Heart right ventricle (tissue), 16 donors: Measurements from ENCODE around the gene C14orf132. TPM values are rescaled to one million over a fixed set of nuclear protein-coding genes. Genes with fewer than 3 reads are reported as not detected.

Experiments used
- ATAC-seq, 8 donors: fragments of 200-7000 bp; cut with Tn5 transposase; one replicate each; pipeline ENCODE4 v1.9.1; 2020; ENCODE audit warnings: mild to moderate bottlenecking in 8 of 8, moderate library complexity in 8 of 8, moderate number of reproducible peaks in 1 of 8
- DNase-seq, 2 donors: peaks; one replicate each; pipeline ENCODE4 v3.0.0-alpha.2; 2020
- H3K27ac ChIP-seq, 10 donors: fragments of 200-600 bp; sonication (generic) in 2 of 10; one replicate each; pipeline versions ENCODE4 v1.5.0 to v1.8.0; 2020 to 2022; ENCODE audit warnings: mild to moderate bottlenecking in 3 of 10
- H3K27me3 ChIP-seq, 7 donors: fragments of 200-600 bp; one replicate each; pipeline ENCODE4 v1.8.0; 2021 to 2022; ENCODE audit warnings: mild to moderate bottlenecking in 2 of 7
- H3K36me3 ChIP-seq, 9 donors: fragments of 200-600 bp; sonication (generic) in 1 of 9; one replicate each; pipeline versions ENCODE4 v1.5.0 to v1.8.0; 2020 to 2022; ENCODE audit warnings: mild to moderate bottlenecking in 2 of 9
- H3K4me1 ChIP-seq, 9 donors: fragments of 200-600 bp; sonication (generic) in 1 of 9; one replicate each; pipeline versions ENCODE4 v1.5.0 to v1.8.0; 2020 to 2022; ENCODE audit warnings: mild to moderate bottlenecking in 4 of 9
- H3K4me3 ChIP-seq, 10 donors: fragments of 200-600 bp; sonication (generic) in 2 of 10; one replicate each; pipeline versions ENCODE4 v1.5.0 to v1.8.0; 2020 to 2022; ENCODE audit warnings: mild to moderate bottlenecking in 7 of 10, moderate library complexity in 2 of 10
- H3K9me3 ChIP-seq, 11 donors: fragments of 200-600 bp in 10 of 11; sonication (generic) in 2 of 11; one replicate each; pipeline versions ENCODE4 v1.5.0 to v1.8.0; 2013 to 2022; ENCODE audit warnings: mild to moderate bottlenecking in 2 of 11, control low read depth in 1 of 11, moderate library complexity in 1 of 11
- WGBS, 2 donors: extraction: QIAGEN DNeasy Blood & Tissue Kit; methylation state at CpG; one replicate each; pipeline ENCODE4 v1.1.7; 2013; ENCODE audit warnings: inconsistent platforms in 1 of 2; 5-methylcytosine and 5-hydroxymethylcytosine counted together
- intact Hi-C, 10 donors: fragments of 100-400 bp; cut with DNase I; formaldehyde crosslinking; loops; one replicate each; pipeline versions ENCODE4 v1.11.1 to v1.14.2; 2022
- polyA plus RNA-seq, 2 donors: library from polyadenylated mRNA; stranded (reverse); fragments of 200-250 nt; gene quantifications; one replicate each; pipeline ENCODE4 v1.2.3, GENCODE V29; 2013
- total RNA-seq, 10 donors: library from RNA; stranded (reverse); fragmentation: NEBNext Ultra II Directional in 3 of 10; extraction: Animal tissue kit (Norgen Biotek cat#: 25700) in 3 of 10; gene quantifications; one replicate each; pipeline versions ENCODE4 v1.2.1 to v1.2.4, GENCODE V29; 2021 to 2023
- TF ChIP-seq, protein P1 (sequence below), 9 donors: fragments of 200-600 bp; sonication (generic) in 2 of 9; IDR thresholded peaks; one replicate each; pipeline versions ENCODE4 v1.5.0 to v1.8.0; 2021 to 2022; ENCODE audit warnings: antibody characterized with exemption in 9 of 9, mild to moderate bottlenecking in 5 of 9, moderate library complexity in 1 of 9
- donor health status: Arrhythmogenic right ventricular cardiomyopathy.
- donor health status: ischemic (EF 13 %, LVEDD 7.1; RV severe dilation, severe dysfunction).
- donor health status: healthy with polysubstance abuse.
- donor health status: DM: no; HTN: yes; CAD: no.
- donor health status: DM: no; HTN: no; CAD: no.
- donor health status: ischemic (EF 25% LVEDD 6.9; RV normal size, moderate dysfunction).
- donor health status: ischemic (EF 25% LVEDD 5.7; RV mildly dilated, moderate dysfunction).
- donor health status: healthy.
- donor health status: DM: yes; HTN: yes; CAD: no.
- donor health status: Ischemic cardiomyopathy.
- donor health status: ischemic (EF 35%, LVEDD 5.7; RV mildly dilated, moderate dysfunction).
- donor health status: nonischemic (EF 11% LVEDD 7.7; RV severe dilation, severe dysfunction).
- donor health status: DM: yes; HTN: yes; CAD: no.
- donor health status: PGD.
- donor health status: ischemic (EF 29% LVEDD 5.4; RV normal size, mild dysfunction).
- donor health status: nonischemic (EF 23%, LVEDD 6.1; RV moderate dilation, normal function).

The C14orf132 gene
- total and polyA plus RNA-seq, 12 donors: 0.80 to 16.2 (median 2.5) TPM

DNA sequence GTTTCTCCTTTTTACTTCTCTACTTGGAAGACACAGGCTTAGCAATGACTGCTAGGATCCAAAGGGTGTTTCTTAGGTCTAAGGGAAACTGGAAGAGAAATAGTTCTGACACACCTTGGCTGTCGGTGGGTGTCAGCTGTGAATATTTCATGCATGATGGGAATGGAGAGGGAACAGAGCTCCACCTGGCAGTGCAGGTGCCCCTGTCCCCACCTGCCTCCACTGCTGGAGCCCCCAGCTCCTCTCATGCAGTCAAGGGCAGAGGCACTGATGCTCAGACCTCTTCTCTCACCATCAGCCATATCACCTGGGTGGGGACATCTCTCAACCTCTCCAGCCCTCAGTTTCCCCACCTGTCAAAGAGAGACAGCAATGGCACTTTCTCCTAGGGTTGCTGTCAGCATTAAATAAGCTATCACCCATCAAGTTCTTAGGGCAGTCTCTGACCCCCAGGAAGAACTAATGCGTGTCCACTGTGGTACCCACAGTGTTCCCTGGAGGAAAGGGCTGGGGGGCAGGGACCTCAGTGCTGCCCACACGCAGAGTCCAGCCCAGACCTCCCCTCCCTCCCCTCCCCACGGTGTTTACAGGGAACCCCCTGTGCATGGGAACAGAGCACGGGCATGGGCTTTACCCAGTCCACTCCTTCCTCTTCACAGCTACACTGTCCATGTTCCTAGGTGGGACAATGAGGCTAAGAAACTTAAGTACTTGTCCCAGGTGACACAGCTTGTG lies 69.1 kb downstream of the C14orf132 start:
- Histone ChIP-seq H3K4me1 (no peaks in the 10 kb centered on the region), H3K27ac (no peak overlapping the region), H3K27me3 (peaks cover 0 to 23% (median 5%) of the 10 kb centered on the region in 7 donors), H3K4me3 (no peak overlapping the region), H3K36me3 (no peaks in the 10 kb centered on the region), H3K9me3 (peaks cover 0 to 5% (median 0%) of the 10 kb centered on the region in 11 donors)
- DNase-seq (no peak), ATAC-seq (no peak)
- intact Hi-C loops: loop anchor here in 3 of 10 donors (10.0 kb wide), 1 partner anchor 317 kb away; no protein-coding TSS in a partner anchor
- TF ChIP-seq, protein P1, sequence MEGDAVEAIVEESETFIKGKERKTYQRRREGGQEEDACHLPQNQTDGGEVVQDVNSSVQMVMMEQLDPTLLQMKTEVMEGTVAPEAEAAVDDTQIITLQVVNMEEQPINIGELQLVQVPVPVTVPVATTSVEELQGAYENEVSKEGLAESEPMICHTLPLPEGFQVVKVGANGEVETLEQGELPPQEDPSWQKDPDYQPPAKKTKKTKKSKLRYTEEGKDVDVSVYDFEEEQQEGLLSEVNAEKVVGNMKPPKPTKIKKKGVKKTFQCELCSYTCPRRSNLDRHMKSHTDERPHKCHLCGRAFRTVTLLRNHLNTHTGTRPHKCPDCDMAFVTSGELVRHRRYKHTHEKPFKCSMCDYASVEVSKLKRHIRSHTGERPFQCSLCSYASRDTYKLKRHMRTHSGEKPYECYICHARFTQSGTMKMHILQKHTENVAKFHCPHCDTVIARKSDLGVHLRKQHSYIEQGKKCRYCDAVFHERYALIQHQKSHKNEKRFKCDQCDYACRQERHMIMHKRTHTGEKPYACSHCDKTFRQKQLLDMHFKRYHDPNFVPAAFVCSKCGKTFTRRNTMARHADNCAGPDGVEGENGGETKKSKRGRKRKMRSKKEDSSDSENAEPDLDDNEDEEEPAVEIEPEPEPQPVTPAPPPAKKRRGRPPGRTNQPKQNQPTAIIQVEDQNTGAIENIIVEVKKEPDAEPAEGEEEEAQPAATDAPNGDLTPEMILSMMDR (IDR thresholded peaks at IDR 0.05): no peak
- 67 to 84% methylated on average over 5 of the region's 5 CpGs for WGBS, 2 donors

DNA sequence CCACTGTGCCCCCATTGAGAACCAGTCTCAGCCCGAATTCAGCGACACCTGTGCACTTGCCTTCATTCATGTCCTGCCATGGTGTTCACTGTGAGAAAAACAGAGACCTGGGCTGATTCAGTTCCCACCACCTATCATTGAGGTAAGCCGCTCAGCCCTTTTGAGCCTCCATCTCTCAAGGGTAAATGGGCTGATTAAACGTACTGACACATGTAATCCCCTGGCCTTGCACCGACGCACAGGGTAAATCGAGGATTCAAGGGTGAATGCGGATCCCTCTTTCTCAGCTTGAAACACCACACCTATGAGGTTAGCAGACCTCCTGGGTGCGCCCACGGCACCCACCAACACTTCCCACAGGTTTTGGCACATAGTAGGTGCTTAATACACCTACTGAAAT lies 69.7 kb downstream of the C14orf132 start:
- 93 to 96% methylated on average over 10 of the region's 10 CpGs for WGBS, 2 donors
- DNase-seq (no peak), ATAC-seq (no peak)
- Histone ChIP-seq H3K4me3 (no peak overlapping the region), H3K4me1 (no peaks in the 10 kb centered on the region), H3K9me3 (peaks cover 0 to 10% (median 0%) of the 10 kb centered on the region in 11 donors), H3K27me3 (peaks cover 0 to 24% (median 5%) of the 10 kb centered on the region in 7 donors), H3K36me3 (no peaks in the 10 kb centered on the region), H3K27ac (no peak overlapping the region)
- intact Hi-C loops: loop anchor here in 3 of 10 donors (10.0 kb wide), 1 partner anchor 316 kb away; no protein-coding TSS in a partner anchor
- TF ChIP-seq, protein P1 (IDR thresholded peaks at IDR 0.05): no peak

DNA sequence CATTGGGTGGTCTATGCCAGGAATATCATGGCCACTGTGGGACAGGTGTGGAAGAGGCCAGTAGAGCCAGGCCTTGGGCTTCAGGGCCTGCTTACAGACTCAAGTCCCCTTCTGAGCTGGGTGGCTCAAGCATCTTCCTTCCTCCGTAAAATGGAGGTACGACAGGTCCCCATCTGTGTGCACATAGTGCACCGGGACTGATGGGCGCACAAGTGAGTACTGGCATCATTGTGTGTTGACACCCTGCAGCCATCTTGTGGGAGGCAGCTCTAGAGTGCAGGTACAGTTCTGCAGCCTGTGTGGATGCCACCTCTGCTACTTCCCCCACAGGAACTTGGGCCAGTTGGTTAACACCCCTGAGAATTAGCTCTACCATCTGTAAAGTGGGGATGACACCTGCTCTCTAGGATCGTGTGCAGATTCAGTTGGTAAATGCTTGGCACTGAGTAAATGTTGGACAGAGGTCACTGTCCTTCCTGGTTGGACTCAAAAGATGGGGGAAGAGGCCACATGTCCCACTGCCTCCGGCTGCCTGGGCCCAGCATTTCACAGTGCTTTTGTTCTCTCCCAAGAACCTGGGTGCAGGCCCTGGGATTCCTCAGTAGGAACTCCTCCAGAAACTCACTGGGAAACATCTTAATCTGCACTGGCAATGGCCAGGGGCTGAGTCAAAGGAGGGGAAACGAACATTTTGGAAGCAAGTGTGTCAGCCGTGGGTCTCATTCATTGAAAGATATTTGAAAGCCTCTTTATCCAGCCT lies 70.6 kb downstream of the C14orf132 start:
- TF ChIP-seq, protein P1 (IDR thresholded peaks at IDR 0.05): no peak
- H3K4me3 ChIP-seq: no peak overlapping the region
- H3K27ac ChIP-seq: no peak overlapping the region
- 91 to 94% methylated on average over 8 of the region's 8 CpGs for WGBS, 2 donors
- no peak for ATAC-seq
- peaks cover 0 to 14% (median 0%) of the 10 kb centered on the region in 11 donors for H3K9me3 ChIP-seq
- H3K27me3 ChIP-seq: peaks cover 0 to 24% (median 5%) of the 10 kb centered on the region in 7 donors
- intact Hi-C loops: loop anchor here in 4 of 10 donors (10.0 kb wide), 2 partner anchors 305 to 315 kb away; no protein-coding TSS in a partner anchor
- H3K4me1 ChIP-seq: no peaks in the 10 kb centered on the region
- no peak for DNase-seq
- H3K36me3 ChIP-seq: no peaks in the 10 kb centered on the region

DNA sequence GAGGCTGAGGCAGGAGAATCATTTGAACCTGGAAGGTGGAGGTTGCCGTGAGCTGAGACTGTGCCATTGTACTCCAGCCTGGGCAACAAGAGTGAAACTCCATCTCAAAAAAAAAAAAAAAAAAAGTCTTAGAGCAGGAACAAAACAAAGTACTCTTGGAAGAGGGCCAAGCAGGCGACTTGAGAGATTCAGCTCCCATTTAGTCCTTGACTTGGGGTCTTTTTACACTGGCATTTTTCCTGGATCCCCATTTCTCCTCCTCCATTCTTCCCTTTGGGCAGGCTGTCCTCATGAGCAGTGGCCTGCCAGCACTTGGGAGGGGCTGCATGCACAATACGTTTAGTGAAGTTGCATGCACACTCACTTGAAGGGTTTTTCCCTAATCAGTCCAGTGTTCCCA lies 72.9 kb downstream of the C14orf132 start:
- Histone ChIP-seq H3K9me3 (peaks cover 0 to 14% (median 0%) of the 10 kb centered on the region in 11 donors), H3K4me1 (no peaks in the 10 kb centered on the region), H3K4me3 (no peak overlapping the region), H3K27me3 (peaks cover 0 to 20% (median 8%) of the 10 kb centered on the region in 7 donors), H3K36me3 (no peaks in the 10 kb centered on the region), H3K27ac (no peak overlapping the region)
- DNase-seq: no peak
- intact Hi-C loops: loop anchor here in 1 of 10 donors (10.0 kb wide), 1 partner anchor 303 kb away; no protein-coding TSS in a partner anchor
- TF ChIP-seq, protein P1 (IDR thresholded peaks at IDR 0.05): no peak
- WGBS, 2 donors: 58 to 67% methylated on average over 3 of the region's 3 CpGs
- no peak for ATAC-seq
